Ammon's horn (tissue), 1 donor: ENCODE results near the gene ERICH6B.

Source experiments
- DNase-seq: peaks from one replicate; pipeline ENCODE4 v3.0.0-alpha.2; 2016; ENCODE audit warnings: low spot score

The ERICH6B gene

GRCh38 chr13:45601680-45602079 is 13.9 kb downstream of the ERICH6B start:
- DNase-seq, result no peak

GRCh38 chr13:45598597-45598996 is 16.9 kb downstream of the ERICH6B start:
- no peak for DNase-seq

- DNase-seq, result no peak
These were observed 18.6 kb downstream of the ERICH6B start for GRCh38 chr13:45596800-45597475.

- DNase-seq, result no peak
These were observed 19.6 kb downstream of the ERICH6B start for GRCh38 chr13:45595965-45596364.

- peak; percentile 42 for DNase-seq
These were observed 20.8 kb downstream of the ERICH6B start for GRCh38 chr13:45594764-45595163.

DNA sequence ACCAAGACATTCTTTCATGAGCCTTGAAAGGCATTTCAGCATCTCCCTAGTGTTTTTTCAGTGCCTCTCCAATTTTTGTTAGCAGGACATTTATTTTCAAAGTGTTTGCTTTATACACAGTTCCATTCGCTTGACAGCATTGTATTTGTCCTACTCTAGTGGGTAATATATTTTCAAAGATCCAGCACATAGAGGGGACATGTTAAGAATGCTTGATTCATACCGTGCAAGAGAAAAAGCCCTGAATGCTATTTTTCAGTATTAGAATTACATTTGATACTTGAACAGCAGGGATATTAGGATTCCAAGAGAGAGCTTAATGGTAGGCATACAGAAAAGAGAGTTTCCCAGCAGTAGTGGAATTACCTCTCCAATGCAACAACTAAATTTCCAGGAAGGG is 21.3 kb downstream of the ERICH6B start:
- DNase-seq, result no peak

GRCh38 chr13:45592758-45593157 is 22.8 kb downstream of the ERICH6B start:
- no peak for DNase-seq

GRCh38 chr13:45590066-45590465 is 25.5 kb downstream of the ERICH6B start:
- DNase-seq, result no peak

GRCh38 chr13:45587897-45588296 is 27.6 kb downstream of the ERICH6B start:
- DNase-seq, result no peak

DNA sequence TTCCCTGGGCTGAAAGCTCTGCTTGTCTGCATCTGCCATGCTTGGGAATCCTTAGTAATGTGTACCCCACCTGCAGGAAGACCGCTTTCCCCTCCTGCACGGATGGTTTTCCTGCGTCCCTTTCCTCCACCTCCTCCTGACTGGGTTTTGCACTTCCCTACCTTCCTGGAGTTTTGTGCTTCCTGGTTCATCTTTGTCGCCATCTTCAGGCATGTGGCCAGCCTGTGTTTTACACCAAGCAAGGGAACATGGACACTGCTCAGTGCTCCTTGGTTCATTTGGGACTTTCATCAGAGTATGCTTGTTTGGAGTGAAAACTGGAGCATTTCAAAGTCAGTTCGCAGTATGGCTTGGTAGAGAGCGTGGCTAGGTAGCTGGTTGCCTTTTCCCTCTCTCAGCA is 30.7 kb downstream of the ERICH6B start:
- DNase-seq, result no peak

GRCh38 chr13:45582408-45583076 is 33.0 kb downstream of the ERICH6B start:
- no peak for DNase-seq

DNA sequence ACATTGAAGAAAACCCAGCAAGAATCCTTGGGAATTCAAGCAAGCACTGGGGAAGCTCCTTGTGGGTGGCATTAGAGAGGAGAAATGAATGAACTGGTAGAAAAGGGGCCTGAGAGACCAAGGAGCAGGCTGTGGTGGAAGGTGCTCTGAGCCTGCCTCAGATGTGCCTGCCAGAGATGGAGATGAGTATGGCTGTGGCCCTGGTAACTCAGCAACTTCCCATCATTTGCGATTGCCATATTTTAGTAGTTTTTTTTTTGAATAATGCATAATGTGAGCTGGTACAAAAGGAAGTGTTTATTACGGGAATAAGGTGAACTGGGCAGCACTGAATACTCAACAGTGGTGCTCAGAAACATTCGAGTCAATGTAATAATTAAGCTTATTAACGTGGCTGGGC is 39.1 kb downstream of the ERICH6B start:
- no peak for DNase-seq

DNA sequence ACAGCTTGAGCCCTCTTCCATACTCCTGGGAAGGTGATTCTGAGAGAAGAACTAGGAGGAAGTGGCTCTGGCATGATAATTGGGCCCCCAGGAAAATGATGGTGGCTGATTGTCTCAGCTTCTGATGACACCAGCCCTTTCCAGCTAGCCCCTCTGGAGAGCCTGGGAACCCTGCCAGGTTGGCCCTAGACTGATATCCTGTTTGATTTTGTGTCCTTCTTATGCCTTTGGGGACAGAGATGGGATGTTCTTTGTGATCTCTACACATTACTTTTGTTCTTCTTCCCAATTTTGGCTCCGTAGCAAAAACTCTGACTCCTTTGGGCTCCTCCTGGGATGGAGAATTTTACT is 39.7 kb downstream of the ERICH6B start:
- no peak for DNase-seq

DNA sequence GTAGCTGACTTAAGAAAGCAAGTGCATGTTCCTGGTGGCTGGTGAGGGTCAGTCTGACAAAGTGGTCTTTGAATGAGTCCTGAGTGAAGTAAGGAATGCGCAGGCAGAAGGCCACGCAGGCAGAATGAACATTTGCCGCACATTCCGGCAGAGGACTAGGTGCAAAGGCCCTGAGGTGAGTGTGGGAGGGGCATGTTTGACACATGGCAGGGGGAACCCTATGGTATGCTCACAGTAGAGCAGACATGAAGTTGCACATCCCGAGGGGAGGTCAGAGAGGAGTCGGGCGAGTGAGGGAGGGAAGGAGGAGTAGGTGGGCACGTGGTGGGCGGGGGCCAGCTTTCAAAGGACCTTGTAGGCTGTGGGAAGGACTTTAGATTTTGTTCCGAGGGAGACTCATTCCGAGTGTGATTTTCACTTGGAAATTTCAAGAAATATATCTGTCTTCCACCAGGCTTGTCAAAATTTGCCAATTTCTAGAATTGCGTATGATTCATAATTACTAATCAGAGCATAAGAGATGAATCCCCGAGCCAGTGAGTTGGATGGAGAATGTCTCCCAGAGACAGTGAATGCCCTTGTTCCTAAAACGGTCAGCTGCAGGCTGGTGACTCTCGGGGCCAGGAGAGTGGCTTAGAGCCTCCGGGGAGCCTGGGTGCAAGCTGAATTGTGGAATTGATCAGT is 40.3 kb downstream of the ERICH6B start:
- DNase-seq, result no peak

DNA sequence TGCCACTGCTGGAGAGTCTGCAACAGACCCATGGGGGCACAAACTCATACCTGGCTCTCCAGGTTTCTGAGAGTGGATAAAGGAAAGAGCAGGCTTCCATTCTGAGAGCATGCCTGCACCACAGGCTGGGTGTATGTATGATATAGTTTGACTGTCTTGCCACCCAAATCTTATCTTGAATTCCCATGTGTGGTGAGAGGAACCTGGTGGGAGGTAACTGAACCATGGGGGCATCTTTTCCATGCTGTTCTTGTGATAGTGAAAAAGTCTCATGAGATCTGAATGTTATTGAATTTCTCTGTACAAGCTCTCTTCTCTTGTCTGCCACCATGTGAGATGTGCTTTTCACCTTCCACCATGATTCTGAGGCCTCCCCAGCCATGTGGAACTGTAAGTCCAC is 50.2 kb downstream of the ERICH6B start:
- DNase-seq, result no peak

DNA sequence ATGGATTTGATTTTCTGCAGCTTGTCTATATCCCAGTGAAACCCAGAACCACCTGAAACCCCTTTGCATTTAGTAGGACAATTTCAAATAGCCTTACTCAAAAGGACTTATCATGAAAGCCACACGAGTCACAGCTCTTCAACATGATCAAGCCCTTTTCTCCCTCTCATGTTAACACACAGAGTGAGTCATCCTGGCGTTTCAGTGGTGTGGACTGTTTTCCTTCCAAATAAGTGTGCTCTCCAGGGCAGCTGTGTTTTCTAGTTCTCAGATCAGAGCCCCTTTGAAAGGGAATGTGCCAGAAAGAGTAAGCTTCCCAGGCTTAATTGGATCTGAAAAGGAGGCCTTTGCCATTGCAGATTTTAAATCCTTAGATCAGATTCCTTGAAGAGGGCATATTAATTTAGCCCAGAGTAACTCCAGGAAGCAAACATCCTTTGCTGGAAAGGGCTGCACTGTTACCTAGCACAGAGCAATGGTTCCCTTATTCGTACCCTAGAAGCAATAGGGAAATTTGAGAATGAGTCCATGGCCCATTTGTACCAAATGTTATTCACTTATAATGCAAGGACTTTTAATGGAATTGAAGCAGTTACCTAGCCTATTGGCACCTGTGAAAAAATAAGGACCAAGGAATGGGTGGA is 51.3 kb downstream of the ERICH6B start:
- DNase-seq, result peak; percentile 13

GRCh38 chr13:45554604-45555109 is 60.9 kb downstream of the ERICH6B start:
- DNase-seq, result no peak

DNA sequence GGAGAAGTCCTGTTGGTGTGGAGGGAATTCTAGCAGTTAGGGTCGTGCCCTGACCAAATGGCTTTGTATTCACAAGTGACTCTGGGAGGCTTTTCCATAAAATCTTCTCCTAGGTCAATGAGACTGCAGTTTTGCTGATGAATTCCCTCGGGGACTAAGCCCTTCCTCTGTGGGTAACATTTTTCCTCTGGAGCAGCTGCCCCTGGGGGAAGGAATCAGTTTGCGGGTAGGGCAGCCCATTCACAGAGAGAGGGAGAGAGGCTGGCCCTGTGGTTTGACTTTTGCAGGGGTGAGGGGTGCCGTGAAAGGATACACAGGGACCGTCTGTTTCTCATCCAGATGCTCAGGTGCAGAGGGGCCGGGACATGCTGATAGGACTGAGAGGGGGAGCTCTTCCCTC is 67.3 kb downstream of the ERICH6B start:
- DNase-seq, result no peak

GRCh38 chr13:45546410-45546765 is 69.2 kb downstream of the ERICH6B start:
- no peak for DNase-seq

DNA sequence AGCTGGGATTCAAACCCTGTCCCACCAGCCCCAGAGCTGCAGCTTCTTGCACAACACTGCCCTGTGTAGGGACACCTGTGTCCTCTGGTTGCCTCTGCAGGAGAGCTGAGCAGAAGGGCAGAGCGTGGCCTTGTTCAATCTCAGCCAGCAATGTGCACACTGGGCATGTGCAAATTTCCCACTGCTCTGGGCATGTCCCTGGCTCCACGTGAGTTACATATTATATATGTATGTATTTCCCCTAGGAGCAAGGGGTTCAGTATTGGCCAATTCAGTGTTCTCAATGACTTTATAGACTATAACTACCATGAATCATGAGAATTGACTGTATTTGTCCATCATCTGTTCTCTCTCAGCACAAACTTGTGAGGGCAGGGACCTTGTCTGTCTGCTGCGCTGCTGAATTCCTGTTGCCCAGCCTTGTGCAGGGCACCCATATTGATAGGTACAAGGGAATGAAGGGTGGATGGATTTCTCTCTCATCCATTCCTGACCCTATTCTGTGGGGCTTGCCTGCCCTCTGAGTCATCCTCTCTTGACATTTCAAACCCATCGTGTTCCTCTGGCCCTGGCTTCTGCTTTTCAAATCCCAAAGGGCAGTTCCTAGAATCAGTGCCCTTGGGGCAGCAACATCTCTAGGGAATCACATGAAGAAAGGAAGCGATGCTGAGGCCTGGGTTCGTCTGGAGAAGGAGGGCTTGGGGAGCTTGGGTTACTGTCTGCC is 69.7 kb downstream of the ERICH6B start:
- no peak for DNase-seq

- no peak for DNase-seq
These were observed 71.0 kb downstream of the ERICH6B start for GRCh38 chr13:45544520-45544919.

DNA sequence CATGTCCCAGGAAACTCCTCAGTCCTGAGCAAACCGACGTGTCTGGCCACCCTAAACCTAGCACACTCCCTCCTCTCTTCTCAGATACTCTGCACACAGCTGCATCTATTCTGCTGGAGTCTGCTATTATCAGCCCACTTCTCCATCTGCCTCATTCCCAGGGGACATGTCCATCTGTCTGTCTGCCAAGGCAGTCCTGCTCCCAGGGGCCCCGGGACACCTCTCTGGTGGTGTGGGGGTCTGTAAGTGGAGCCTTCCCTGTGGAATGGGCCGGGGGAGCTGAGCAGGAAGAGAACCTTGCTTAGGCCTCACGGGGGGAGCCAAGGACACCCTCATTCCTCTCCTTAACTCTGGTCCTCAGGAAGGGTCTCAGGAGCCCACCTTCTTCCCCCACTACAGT is 72.7 kb downstream of the ERICH6B start:
- no peak for DNase-seq
